ENCODE results near the gene QRICH1. TPM values are rescaled to one million over a fixed set of nuclear protein-coding genes. Genes with fewer than 3 reads are reported as not detected.
A peak's percentile ranks its signal among the peaks of the same experiment; 100 is the strongest.

The QRICH1 gene
- total RNA-seq, 4 donors from 2014 or later, result 66.2 to 171 (median 81.8) TPM

DNA sequence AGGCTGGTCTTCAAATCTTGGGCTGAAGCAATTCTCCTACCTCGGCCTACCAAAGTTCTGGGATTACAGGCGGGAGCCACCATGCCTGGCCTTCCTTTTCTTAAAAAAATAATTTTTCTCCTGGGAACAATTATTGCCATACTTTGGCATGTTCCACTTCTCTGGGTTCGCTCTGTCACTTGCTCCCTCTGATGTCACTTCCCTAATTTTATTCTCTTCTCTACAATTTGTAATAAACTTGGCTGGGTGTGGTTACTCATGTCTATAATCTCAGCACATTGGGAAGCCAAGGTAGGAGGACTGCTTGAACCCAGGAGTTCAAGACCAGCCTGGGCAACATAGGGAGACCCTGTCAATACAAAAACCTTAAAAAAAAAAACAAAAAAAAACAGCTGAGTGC, 58.6 kb downstream of the QRICH1 start:
- peaks cover 3 to 98% of the 10 kb centered on the region in 2 donors for H3K36me3 ChIP-seq
- TF ChIP-seq EP300 (IDR thresholded peaks at IDR 0.05), result no peak
- TF ChIP-seq, protein P1, sequence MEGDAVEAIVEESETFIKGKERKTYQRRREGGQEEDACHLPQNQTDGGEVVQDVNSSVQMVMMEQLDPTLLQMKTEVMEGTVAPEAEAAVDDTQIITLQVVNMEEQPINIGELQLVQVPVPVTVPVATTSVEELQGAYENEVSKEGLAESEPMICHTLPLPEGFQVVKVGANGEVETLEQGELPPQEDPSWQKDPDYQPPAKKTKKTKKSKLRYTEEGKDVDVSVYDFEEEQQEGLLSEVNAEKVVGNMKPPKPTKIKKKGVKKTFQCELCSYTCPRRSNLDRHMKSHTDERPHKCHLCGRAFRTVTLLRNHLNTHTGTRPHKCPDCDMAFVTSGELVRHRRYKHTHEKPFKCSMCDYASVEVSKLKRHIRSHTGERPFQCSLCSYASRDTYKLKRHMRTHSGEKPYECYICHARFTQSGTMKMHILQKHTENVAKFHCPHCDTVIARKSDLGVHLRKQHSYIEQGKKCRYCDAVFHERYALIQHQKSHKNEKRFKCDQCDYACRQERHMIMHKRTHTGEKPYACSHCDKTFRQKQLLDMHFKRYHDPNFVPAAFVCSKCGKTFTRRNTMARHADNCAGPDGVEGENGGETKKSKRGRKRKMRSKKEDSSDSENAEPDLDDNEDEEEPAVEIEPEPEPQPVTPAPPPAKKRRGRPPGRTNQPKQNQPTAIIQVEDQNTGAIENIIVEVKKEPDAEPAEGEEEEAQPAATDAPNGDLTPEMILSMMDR (IDR thresholded peaks at IDR 0.05), result no peak
- TF ChIP-seq POLR2A (IDR thresholded peaks at IDR 0.05), result no peak
- TF ChIP-seq POLR2AphosphoS5 (IDR thresholded peaks at IDR 0.05), result no peak
- H3K27ac ChIP-seq, result no peak overlapping the region
- no peaks in the 10 kb centered on the region for H3K9me3 ChIP-seq
- ATAC-seq, result no peak
- H3K4me1 ChIP-seq, result peaks cover 0 to 10% (median 0%) of the 10 kb centered on the region in 3 donors
- H3K27me3 ChIP-seq, result no peaks in the 10 kb centered on the region
- WGBS, 2 donors (ENCODE audit: low coverage in 1 of 2), result 94 to 95% methylated on average over 3 of the region's 3 CpGs
- H3K4me3 ChIP-seq, result no peak overlapping the region

- no peak for ATAC-seq
- TF ChIP-seq EP300 (IDR thresholded peaks at IDR 0.05), result no peak
- no peak for TF ChIP-seq POLR2A (IDR thresholded peaks at IDR 0.05)
- no peak for TF ChIP-seq POLR2AphosphoS5 (IDR thresholded peaks at IDR 0.05)
- TF ChIP-seq, protein P1 (IDR thresholded peaks at IDR 0.05), result no peak
- Histone ChIP-seq H3K27me3 (no peaks in the 10 kb centered on the region), H3K4me1 (peaks cover 0 to 15% (median 0%) of the 10 kb centered on the region in 3 donors), H3K27ac (no peak overlapping the region), H3K36me3 (peaks cover 3 to 95% of the 10 kb centered on the region in 2 donors), H3K4me3 (no peak overlapping the region), H3K9me3 (no peaks in the 10 kb centered on the region)
- 81 to 94% methylated on average over 2 of the region's 2 CpGs for WGBS, 2 donors (ENCODE audit: low coverage in 1 of 2)
These were observed 59.2 kb downstream of the QRICH1 start for GRCh38 chr3:49034650-49035049.

GRCh38 chr3:49032646-49033304, 61.1 kb downstream of the QRICH1 start:
- no peak for ATAC-seq
- Histone ChIP-seq H3K36me3 (peaks cover 3 to 77% of the 10 kb centered on the region in 2 donors), H3K9me3 (no peaks in the 10 kb centered on the region)

GRCh38 chr3:49030321-49030720, 63.5 kb downstream of the QRICH1 start:
- WGBS, 2 donors (ENCODE audit: low coverage in 1 of 2), result 76 to 85% methylated on average over 5 to 6 of the region's 6 CpGs

More at GRCh38 chr3:49032646-49033304, 61.1 kb downstream of the QRICH1 start:
- WGBS, 2 donors (ENCODE audit: low coverage in 1 of 2), result 54 to 100% methylated on average over 1 to 4 of the region's 6 CpGs
- Histone ChIP-seq H3K27me3 (no peaks in the 10 kb centered on the region), H3K4me1 (peaks cover 0 to 32% (median 9%) of the 10 kb centered on the region in 3 donors), H3K27ac (peak overlapping the region in 2 of 4 donors; percentile 14 to 26), H3K4me3 (no peak overlapping the region)
- no peak for TF ChIP-seq POLR2A (IDR thresholded peaks at IDR 0.05)
- no peak for TF ChIP-seq EP300 (IDR thresholded peaks at IDR 0.05)
- no peak for TF ChIP-seq POLR2AphosphoS5 (IDR thresholded peaks at IDR 0.05)
- TF ChIP-seq, protein P1 (IDR thresholded peaks at IDR 0.05), result no peak

More at GRCh38 chr3:49030321-49030720, 63.5 kb downstream of the QRICH1 start:
- no peak for ATAC-seq
- Histone ChIP-seq H3K4me1 (peaks cover 0 to 47% (median 9%) of the 10 kb centered on the region in 3 donors), H3K9me3 (no peaks in the 10 kb centered on the region), H3K27ac (peak overlapping the region in 2 of 4 donors; percentile 94 to 97), H3K36me3 (peaks cover 3 to 78% of the 10 kb centered on the region in 2 donors), H3K4me3 (no peak overlapping the region), H3K27me3 (no peaks in the 10 kb centered on the region)
- TF ChIP-seq POLR2AphosphoS5 (IDR thresholded peaks at IDR 0.05) (no peak), POLR2A (IDR thresholded peaks at IDR 0.05) (no peak), EP300 (IDR thresholded peaks at IDR 0.05) (no peak)
- TF ChIP-seq, protein P1 (IDR thresholded peaks at IDR 0.05), result no peak

Measured in gastroesophageal sphincter (tissue), 4 donors.